HepG2 (cell line): Measurements from ENCODE around the gene CARD8. TPM values are rescaled to one million over a fixed set of nuclear protein-coding genes. Genes with fewer than 3 reads are reported as not detected.

Source experiments
- CBFB ChIP-seq: sonication (generic); formaldehyde crosslinking; IDR thresholded peaks from 2 replicates; pipeline ENCODE4 v1.4.0; 2020; ENCODE audit warnings: missing genetic modification reagents
- CEBPG ChIP-seq: IDR thresholded peaks from 2 replicates; pipeline ENCODE4 v1.6.1; 2016
- HDAC6 ChIP-seq: fragments of 200-600 bp; sonication (generic); IDR thresholded peaks from 2 replicates; pipeline ENCODE4 v1.7.0; 2017; ENCODE audit warnings: mild to moderate bottlenecking, antibody characterized with exemption, low read length, low read depth
- KDM5A ChIP-seq: fragments of 200-600 bp; sonication (generic); IDR thresholded peaks from 2 replicates; pipeline ENCODE4 v1.7.0; 2018; ENCODE audit warnings: antibody characterized with exemption, mild to moderate bottlenecking, low read length, borderline replicate concordance
- XRCC5 ChIP-seq: fragments of 200-400 bp; formaldehyde crosslinking; optimal IDR thresholded peaks from 2 replicates; pipeline ENCODE3; 2017; ENCODE audit warnings: mild to moderate bottlenecking, low read length
- ZNF432 ChIP-seq: sonication (generic); formaldehyde crosslinking; IDR thresholded peaks from 2 replicates; pipeline ENCODE4 v1.5.0; 2020; ENCODE audit warnings: missing genetic modification reagents, mild to moderate bottlenecking, borderline replicate concordance
- ZNF468 ChIP-seq: sonication (generic); formaldehyde crosslinking; IDR thresholded peaks from 2 replicates; pipeline ENCODE4 v1.8.0; 2022; ENCODE audit warnings: mild to moderate bottlenecking, moderate library complexity, missing genetic modification reagents
- ZNF547 ChIP-seq: sonication (generic); formaldehyde crosslinking; IDR thresholded peaks from 2 replicates; pipeline ENCODE4 v1.5.1; 2020; ENCODE audit warnings: mild to moderate bottlenecking, missing genetic modification reagents
- ZNF558 ChIP-seq: sonication (generic); formaldehyde crosslinking; IDR thresholded peaks from 2 replicates; pipeline ENCODE4 v1.9.0; 2022; ENCODE audit warnings: mild to moderate bottlenecking, missing genetic modification reagents, borderline replicate concordance
- ZNF678 ChIP-seq: sonication (generic); formaldehyde crosslinking; IDR thresholded peaks from 2 replicates; pipeline ENCODE4 v1.4.0; 2020; ENCODE audit warnings: mild to moderate bottlenecking, missing genetic modification reagents
- ZNF772 ChIP-seq: sonication (generic); formaldehyde crosslinking; IDR thresholded peaks from 2 replicates; pipeline ENCODE4 v1.5.0; 2020; ENCODE audit warnings: mild to moderate bottlenecking, missing genetic modification reagents
- polyA plus RNA-seq, 8 experiments: library from polyadenylated mRNA; depleted of rRNA in 3 of 8; stranded (reverse) in 7 of 8; unstranded in 1 of 8; fragments of >200 nt; fragmentation: Illumina TruSeq in 4 of 8; extraction: Trizol in 4 of 8; gene quantifications; 2 replicates each; pipeline versions ENCODE4 v1.2.1 to v1.2.3, GENCODE V29; 2011 to 2016; ENCODE audit warnings: low read depth in 4 of 8, missing spikeins in 1 of 8, mixed read lengths in 1 of 8; ENCODE audit not compliant: insufficient read depth in 1 of 8
- total RNA-seq, 5 experiments: library from RNA; depleted of rRNA; stranded (reverse); fragments of >200 nt; fragmentation: Illumina TruSeq; extraction: Trizol; gene quantifications; 2 replicates each; pipeline ENCODE4 v1.2.3, GENCODE V29; 2016; ENCODE audit warnings: low read depth in 1 of 5
- TF ChIP-seq, protein P1 (sequence below): IDR thresholded peaks from 2 replicates; pipeline ENCODE4 v1.6.1; 2012; ENCODE audit warnings: low read length, improper control_type of control experiment
- TF ChIP-seq, protein P2 (sequence below): sonication (generic); formaldehyde crosslinking; IDR thresholded peaks from 2 replicates; pipeline ENCODE4 v1.4.0; 2020; ENCODE audit warnings: missing genetic modification reagents, mild to moderate bottlenecking, borderline replicate concordance
- TF ChIP-seq, protein P3 (sequence below): sonication (generic); formaldehyde crosslinking; IDR thresholded peaks from 2 replicates; pipeline ENCODE4 v1.9.0; 2022; ENCODE audit warnings: missing genetic modification reagents, mild to moderate bottlenecking, borderline replicate concordance
- TF ChIP-seq, protein P4 (sequence below): sonication (generic); formaldehyde crosslinking; IDR thresholded peaks from 2 replicates; pipeline ENCODE4 v1.4.0; 2020; ENCODE audit warnings: missing genetic modification reagents, borderline replicate concordance
- TF ChIP-seq, protein P5 (sequence below), 2 experiments: sonication (generic) in 1 of 2; formaldehyde crosslinking in 1 of 2; IDR thresholded peaks; 2 replicates each; pipeline versions ENCODE4 v1.4.0 to v1.6.1; 2018 to 2020; ENCODE audit warnings: missing genetic modification reagents in 2 of 2, borderline replicate concordance in 1 of 2, low read depth in 1 of 2, mild to moderate bottlenecking in 1 of 2, missing biosample characterization in 1 of 2

Gene CARD8
- total and polyA plus RNA-seq, 2 of the 13 experiments (the other 11 are each of a cell fraction or from before 2014, with no cell fraction given), result 15.0 to 19.2 TPM

DNA sequence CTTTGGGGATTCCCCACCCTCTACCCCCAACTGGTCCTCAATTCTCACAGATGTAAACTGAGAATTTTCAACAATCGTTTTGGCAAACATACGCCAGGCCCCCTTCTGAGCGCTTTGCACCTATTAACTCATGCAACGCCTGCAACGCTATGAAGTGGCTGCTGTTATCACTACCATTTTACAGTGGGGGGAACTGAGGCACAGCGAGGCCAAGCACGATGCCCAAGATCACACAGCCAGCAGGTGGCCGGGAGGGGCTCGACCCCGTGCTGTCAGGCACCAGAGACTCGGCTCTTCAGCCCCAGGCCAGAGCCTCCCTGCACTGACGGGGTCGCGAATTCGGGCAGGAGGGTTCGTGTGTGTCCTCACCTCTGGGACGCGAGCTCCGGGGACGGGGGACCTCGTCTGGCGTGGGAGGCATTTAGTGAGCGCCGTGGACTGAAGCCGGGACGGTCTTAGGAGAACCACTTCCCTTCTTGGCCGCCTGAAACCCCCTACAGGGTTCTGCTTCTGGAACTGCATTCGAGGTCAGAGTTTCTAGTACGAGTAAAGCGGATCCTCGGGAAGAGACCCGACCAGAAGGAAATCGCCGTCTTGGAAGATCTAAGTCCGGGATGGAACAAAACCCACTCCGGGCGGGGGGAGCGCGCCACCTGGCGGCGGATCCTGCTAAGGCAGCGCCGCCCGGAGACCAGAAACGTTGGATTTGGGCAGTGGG, 35.2 kb upstream of the CARD8 start (continued):
- TF ChIP-seq, protein P1, sequence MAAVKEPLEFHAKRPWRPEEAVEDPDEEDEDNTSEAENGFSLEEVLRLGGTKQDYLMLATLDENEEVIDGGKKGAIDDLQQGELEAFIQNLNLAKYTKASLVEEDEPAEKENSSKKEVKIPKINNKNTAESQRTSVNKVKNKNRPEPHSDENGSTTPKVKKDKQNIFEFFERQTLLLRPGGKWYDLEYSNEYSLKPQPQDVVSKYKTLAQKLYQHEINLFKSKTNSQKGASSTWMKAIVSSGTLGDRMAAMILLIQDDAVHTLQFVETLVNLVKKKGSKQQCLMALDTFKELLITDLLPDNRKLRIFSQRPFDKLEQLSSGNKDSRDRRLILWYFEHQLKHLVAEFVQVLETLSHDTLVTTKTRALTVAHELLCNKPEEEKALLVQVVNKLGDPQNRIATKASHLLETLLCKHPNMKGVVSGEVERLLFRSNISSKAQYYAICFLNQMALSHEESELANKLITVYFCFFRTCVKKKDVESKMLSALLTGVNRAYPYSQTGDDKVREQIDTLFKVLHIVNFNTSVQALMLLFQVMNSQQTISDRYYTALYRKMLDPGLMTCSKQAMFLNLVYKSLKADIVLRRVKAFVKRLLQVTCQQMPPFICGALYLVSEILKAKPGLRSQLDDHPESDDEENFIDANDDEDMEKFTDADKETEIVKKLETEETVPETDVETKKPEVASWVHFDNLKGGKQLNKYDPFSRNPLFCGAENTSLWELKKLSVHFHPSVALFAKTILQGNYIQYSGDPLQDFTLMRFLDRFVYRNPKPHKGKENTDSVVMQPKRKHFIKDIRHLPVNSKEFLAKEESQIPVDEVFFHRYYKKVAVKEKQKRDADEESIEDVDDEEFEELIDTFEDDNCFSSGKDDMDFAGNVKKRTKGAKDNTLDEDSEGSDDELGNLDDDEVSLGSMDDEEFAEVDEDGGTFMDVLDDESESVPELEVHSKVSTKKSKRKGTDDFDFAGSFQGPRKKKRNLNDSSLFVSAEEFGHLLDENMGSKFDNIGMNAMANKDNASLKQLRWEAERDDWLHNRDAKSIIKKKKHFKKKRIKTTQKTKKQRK, result no peak
- TF ChIP-seq ZNF678 (CRISPR knock-in tag) (no peak), ZNF772 (CRISPR knock-in tag) (no peak), ZNF432 (CRISPR knock-in tag) (no peak), XRCC5 (peak; percentile 83), ZNF468 (CRISPR knock-in tag) (no peak), KDM5A (no peak), ZNF547 (CRISPR knock-in tag) (no peak), ZNF558 (CRISPR knock-in tag) (no peak), CBFB (CRISPR knock-in tag) (0 out of 2 replicates have a peak, but pooled peaks have one; percentile 43), CEBPG (CRISPR knock-in tag) (no peak), HDAC6 (no peak)
- TF ChIP-seq, protein P2, sequence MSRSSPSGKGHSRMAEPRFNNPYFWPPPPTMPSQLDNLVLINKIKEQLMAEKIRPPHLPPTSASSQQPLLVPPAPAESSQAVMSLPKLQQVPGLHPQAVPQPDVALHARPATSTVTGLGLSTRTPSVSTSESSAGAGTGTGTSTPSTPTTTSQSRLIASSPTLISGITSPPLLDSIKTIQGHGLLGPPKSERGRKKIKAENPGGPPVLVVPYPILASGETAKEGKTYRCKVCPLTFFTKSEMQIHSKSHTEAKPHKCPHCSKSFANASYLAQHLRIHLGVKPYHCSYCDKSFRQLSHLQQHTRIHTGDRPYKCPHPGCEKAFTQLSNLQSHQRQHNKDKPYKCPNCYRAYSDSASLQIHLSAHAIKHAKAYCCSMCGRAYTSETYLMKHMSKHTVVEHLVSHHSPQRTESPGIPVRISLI (CRISPR knock-in tag), result no peak
- TF ChIP-seq, protein P3, sequence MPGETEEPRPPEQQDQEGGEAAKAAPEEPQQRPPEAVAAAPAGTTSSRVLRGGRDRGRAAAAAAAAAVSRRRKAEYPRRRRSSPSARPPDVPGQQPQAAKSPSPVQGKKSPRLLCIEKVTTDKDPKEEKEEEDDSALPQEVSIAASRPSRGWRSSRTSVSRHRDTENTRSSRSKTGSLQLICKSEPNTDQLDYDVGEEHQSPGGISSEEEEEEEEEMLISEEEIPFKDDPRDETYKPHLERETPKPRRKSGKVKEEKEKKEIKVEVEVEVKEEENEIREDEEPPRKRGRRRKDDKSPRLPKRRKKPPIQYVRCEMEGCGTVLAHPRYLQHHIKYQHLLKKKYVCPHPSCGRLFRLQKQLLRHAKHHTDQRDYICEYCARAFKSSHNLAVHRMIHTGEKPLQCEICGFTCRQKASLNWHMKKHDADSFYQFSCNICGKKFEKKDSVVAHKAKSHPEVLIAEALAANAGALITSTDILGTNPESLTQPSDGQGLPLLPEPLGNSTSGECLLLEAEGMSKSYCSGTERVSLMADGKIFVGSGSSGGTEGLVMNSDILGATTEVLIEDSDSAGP (CRISPR knock-in tag), result peak; percentile 70
- TF ChIP-seq, protein P4, sequence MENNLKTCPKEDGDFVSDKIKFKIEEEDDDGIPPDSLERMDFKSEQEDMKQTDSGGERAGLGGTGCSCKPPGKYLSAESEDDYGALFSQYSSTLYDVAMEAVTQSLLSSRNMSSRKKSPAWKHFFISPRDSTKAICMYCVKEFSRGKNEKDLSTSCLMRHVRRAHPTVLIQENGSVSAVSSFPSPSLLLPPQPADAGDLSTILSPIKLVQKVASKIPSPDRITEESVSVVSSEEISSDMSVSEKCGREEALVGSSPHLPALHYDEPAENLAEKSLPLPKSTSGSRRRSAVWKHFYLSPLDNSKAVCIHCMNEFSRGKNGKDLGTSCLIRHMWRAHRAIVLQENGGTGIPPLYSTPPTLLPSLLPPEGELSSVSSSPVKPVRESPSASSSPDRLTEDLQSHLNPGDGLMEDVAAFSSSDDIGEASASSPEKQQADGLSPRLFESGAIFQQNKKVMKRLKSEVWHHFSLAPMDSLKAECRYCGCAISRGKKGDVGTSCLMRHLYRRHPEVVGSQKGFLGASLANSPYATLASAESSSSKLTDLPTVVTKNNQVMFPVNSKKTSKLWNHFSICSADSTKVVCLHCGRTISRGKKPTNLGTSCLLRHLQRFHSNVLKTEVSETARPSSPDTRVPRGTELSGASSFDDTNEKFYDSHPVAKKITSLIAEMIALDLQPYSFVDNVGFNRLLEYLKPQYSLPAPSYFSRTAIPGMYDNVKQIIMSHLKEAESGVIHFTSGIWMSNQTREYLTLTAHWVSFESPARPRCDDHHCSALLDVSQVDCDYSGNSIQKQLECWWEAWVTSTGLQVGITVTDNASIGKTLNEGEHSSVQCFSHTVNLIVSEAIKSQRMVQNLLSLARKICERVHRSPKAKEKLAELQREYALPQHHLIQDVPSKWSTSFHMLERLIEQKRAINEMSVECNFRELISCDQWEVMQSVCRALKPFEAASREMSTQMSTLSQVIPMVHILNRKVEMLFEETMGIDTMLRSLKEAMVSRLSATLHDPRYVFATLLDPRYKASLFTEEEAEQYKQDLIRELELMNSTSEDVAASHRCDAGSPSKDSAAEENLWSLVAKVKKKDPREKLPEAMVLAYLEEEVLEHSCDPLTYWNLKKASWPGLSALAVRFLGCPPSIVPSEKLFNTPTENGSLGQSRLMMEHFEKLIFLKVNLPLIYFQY, result no peak
- TF ChIP-seq, protein P5, sequence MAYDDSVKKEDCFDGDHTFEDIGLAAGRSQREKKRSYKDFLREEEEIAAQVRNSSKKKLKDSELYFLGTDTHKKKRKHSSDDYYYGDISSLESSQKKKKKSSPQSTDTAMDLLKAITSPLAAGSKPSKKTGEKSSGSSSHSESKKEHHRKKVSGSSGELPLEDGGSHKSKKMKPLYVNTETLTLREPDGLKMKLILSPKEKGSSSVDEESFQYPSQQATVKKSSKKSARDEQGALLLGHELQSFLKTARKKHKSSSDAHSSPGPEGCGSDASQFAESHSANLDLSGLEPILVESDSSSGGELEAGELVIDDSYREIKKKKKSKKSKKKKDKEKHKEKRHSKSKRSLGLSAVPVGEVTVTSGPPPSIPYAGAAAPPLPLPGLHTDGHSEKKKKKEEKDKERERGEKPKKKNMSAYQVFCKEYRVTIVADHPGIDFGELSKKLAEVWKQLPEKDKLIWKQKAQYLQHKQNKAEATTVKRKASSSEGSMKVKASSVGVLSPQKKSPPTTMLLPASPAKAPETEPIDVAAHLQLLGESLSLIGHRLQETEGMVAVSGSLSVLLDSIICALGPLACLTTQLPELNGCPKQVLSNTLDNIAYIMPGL (CRISPR knock-in tag; IDR thresholded peaks at IDR 0.05; ENCODE audit: borderline replicate concordance in 1 of 2, low read depth in 1 of 2), result peak; percentile 67 to 83
